Measurements from ENCODE around the gene ITPR2. TPM values are rescaled to one million over a fixed set of nuclear protein-coding genes. Genes with fewer than 3 reads are reported as not detected.

ITPR2 gene
- 10 to 100 TPM; 42.8 to 62.5 (median 52.1) TPM for total RNA-seq

GRCh38 chr12:26832822-26833742, at the start of gene ITPR2:
Gene ITPR2, minus strand, starts transcription at chr12:26833194. Its CDS starts 413 bp downstream, at chr12:26832781.
- TF ChIP-seq POLR2A (IDR thresholded peaks at IDR 0.05) (peak in 1 of 2 donors; percentile 48), CTCF (IDR thresholded peaks at IDR 0.05) (no peak)
- peak; percentile 91 to 99 for DNase-seq (ENCODE audit: low spot score in 2 of 2)
- peak within 1 kb of the TSS; percentile 57 for H3K4me3 ChIP-seq (ENCODE audit: low read depth, poor library complexity, severe bottlenecking)
- WGBS, 2 donors: 0% methylated on average over 63 to 76 of the region's 92 CpGs
- intact Hi-C loops (cut with DNase I; ENCODE audit: low total_unique reads): loop anchor here (10.0 kb wide), 1 partner anchor 98 kb away; no protein-coding TSS in a partner anchor

GRCh38 chr12:26880625-26881024, 47.6 kb upstream of the ITPR2 start:
- no peak overlapping the region for H3K4me3 ChIP-seq (ENCODE audit: low read depth, poor library complexity, severe bottlenecking)
- intact Hi-C loops (cut with DNase I; ENCODE audit: low total_unique reads): no loop called here
- TF ChIP-seq CTCF (IDR thresholded peaks at IDR 0.05): no peak
- no peak for TF ChIP-seq POLR2A (IDR thresholded peaks at IDR 0.05)
- WGBS, 2 donors: 60 to 85% methylated on average over 2 of the region's 2 CpGs
- no peak for DNase-seq (ENCODE audit: low spot score in 2 of 2)

GRCh38 chr12:26878661-26879119, 45.7 kb upstream of the ITPR2 start:
- WGBS, 2 donors: 12 to 22% methylated on average over 6 of the region's 6 CpGs
- DNase-seq (ENCODE audit: low spot score in 2 of 2): peak; percentile 72 to 93

GRCh38 chr12:26874501-26875296, 41.7 kb upstream of the ITPR2 start:
- TF ChIP-seq POLR2A (IDR thresholded peaks at IDR 0.05) (no peak), CTCF (IDR thresholded peaks at IDR 0.05) (no peak)
- H3K4me3 ChIP-seq (ENCODE audit: low read depth, poor library complexity, severe bottlenecking): no peak overlapping the region
- DNase-seq (ENCODE audit: low spot score in 2 of 2): no peak
- WGBS, 2 donors: 72 to 77% methylated on average over 7 of the region's 7 CpGs
- intact Hi-C loops (cut with DNase I; ENCODE audit: low total_unique reads): no loop called here

More at GRCh38 chr12:26878661-26879119, 45.7 kb upstream of the ITPR2 start:
- H3K4me3 ChIP-seq (ENCODE audit: low read depth, poor library complexity, severe bottlenecking): no peak overlapping the region
- TF ChIP-seq CTCF (IDR thresholded peaks at IDR 0.05) (no peak), POLR2A (IDR thresholded peaks at IDR 0.05) (no peak)
- intact Hi-C loops (cut with DNase I; ENCODE audit: low total_unique reads): no loop called here

GRCh38 chr12:26872625-26873024, 39.6 kb upstream of the ITPR2 start:
- TF ChIP-seq POLR2A (IDR thresholded peaks at IDR 0.05): no peak
- no peak for TF ChIP-seq CTCF (IDR thresholded peaks at IDR 0.05)
- DNase-seq (ENCODE audit: low spot score in 2 of 2): no peak
- intact Hi-C loops (cut with DNase I; ENCODE audit: low total_unique reads): no loop called here
- H3K4me3 ChIP-seq (ENCODE audit: low read depth, poor library complexity, severe bottlenecking): no peak overlapping the region
- 67 to 73% methylated on average over 1 of the region's 1 CpG for WGBS, 2 donors

All from lower leg skin (tissue), 4 donors.